Activated CD8-positive, alpha-beta memory T cell treated with anti-CD3 and anti-CD28 coated beads for 1 hour (primary cell): Measurements from ENCODE around the gene IL6R.
"Not testable (repeated sequence)": the region's sequence is repeated elsewhere in the genome, so short reads cannot be mapped to it uniquely, and the experiment has no call there.

Experiments used
- DNase-seq, 2 donors: peaks; one replicate each; pipeline ENCODE4 v3.0.0-alpha.2; 2020; ENCODE audit warnings: low read depth in 1 of 2; ENCODE audit errors: extremely low read depth in 1 of 2

The IL6R gene

DNA sequence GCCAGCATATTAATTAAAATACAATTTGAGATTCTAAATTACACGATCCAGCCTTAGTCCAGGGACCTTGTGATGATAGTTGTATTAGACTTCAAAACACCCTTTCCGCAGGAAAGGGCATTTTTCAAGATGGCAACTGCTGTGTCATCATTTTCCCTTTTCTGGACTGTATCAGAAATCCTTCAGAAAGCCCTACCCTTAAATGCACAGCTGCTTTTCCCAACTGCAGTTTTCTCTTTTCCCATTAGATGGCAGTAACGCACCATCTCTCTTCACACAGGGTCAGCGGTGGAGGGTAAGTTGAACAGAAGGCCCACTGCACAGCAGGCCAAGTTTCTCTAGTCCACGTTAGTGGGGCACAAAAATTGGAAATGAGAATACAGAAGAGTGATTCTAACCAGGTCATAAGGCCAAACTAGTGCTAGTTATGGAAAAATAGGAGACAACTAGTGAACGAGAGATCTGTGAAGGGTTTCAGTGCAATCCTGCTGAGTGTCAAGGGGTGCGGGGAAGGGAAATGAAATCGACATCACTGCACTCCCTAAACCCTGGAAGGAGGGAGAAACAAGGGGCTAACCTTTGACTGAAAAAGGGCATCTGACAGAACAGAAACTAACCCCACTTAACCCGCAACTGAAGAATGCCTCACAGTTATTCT is 74.8 kb downstream of the IL6R start:
- no peak for DNase-seq

- no peak for DNase-seq
These were observed 75.9 kb downstream of the IL6R start for GRCh38 chr1:154481053-154481452.

- no peak for DNase-seq
These were observed 79.0 kb downstream of the IL6R start for GRCh38 chr1:154483941-154484803.

DNA sequence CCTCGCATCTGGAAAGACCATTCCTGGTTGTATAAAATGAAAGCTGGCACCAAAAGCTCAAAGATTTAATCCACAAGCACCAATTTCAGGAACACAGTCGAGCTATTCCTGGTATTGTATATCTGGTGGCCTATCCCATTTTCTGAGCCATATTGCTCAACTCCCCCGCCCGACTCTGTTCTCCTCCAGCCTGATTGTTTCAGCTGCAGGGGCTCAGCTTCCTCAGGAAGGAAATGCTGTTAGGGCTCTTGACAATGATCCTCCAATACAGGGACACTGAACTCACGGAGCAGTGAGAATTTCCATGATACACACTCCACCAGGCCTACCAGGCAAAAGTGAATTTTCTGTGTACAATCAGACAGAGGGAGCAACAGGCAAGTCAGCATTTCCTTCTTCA is 80.0 kb downstream of the IL6R start:
- DNase-seq: no peak

GRCh38 chr1:154485910-154486496 is 80.9 kb downstream of the IL6R start:
- no peak for DNase-seq

DNA sequence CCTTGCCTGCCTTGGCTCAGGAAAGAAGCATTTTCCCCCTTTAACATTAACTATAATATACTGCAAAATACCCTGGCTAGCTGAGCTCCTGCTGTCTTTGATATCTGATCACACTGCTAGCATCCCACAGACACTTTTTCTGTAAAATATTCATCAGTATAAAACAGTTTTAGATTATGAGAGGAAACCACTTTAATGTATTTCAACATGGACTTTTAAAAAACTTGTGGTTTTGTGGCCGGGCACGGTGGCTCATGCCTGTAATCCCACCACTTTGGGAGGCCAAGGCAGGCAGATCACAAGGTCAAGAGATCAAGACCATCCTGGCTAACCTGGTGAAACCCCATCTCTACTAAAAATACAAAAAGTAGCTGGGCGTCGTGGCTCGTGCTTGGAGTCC is 81.6 kb downstream of the IL6R start:
- DNase-seq: not testable (repeated sequence)

DNA sequence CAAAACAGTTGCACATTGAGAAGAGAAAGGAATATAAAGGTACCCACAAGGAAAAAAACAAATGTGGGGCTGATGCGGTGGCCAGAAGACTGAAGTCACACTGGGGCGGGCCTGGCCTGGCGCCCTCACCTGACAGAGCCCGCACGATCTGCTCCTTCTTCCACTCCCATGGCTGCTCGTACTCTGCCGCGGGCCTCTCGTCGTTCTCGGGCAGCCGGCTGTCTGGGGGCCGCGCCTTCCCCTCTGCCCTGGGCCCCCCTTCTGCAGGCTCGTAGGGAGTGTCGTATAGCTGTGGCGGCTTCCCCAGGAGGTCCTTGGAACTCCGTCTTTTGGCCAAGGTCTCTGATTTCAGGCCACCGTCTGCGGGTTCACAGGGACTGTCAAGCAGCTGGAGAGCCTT is 83.8 kb downstream of the IL6R start:
- DNase-seq: no peak

DNA sequence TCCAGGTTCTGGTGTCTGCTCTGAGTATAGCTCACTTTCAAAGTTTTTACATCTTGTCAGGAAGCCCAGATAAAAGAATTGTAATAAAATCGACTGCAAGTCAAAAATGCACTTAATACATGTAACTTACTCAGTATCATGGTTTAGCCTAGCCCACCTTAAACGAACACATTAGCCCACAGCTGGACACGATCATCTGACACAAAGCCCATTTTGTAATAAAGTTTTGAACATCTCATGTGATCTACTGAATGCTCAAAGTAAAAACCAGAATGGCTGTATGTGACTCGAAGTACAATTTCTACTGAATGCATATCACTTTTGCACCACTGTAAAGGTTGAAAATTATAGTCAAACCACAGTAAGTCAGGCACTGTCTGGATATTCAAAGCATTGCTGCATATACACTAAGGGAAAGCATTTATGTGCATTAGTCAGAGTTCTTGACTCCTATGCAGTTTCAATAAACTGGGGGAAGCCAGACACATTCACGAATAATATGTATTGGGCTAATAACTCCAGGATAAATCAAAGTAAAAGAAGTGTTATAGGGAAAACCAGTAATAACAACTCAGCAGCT is 84.6 kb downstream of the IL6R start:
- DNase-seq: no peak

DNA sequence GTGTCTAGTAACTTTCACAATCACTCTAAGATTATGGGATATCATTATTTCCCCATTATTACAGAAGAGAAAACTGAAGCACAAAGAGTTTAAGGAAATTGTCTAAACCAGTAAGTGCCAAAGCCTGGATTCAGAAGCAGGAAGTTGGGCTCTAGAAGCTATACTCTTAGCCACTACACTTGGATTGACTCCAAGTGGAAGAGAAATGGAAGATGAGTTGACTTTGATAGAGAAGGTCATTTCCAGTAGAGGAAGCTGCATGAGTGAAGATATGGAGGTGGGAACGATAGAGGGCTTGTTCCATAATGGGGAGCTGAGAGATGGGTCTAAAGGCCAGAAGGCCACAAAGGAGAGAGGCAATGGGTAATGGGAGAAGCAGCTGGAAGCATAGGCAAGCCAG is 85.2 kb downstream of the IL6R start:
- DNase-seq: no peak

- DNase-seq: no peak
These were observed 87.0 kb downstream of the IL6R start for GRCh38 chr1:154492115-154492514.

DNA sequence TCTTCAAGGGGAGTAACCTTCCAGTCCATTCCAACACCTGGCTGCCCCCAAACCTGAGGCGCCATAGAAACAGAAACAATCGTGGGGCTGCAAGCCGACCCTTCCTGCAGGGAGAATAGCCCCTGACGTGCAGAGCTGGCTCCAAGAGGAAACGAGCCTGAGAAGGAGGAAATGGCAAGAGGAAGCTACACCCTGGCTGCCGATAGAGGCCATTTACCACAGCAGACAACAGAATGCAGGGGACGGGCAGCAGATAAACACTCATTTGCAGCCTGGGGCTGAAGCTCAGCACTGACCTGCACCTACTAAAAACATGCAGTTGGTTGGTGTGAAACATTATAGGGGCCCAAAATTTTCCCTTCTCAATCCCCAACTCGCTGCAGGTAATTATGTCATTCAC is 88.1 kb downstream of the IL6R start:
- DNase-seq: no peak

DNA sequence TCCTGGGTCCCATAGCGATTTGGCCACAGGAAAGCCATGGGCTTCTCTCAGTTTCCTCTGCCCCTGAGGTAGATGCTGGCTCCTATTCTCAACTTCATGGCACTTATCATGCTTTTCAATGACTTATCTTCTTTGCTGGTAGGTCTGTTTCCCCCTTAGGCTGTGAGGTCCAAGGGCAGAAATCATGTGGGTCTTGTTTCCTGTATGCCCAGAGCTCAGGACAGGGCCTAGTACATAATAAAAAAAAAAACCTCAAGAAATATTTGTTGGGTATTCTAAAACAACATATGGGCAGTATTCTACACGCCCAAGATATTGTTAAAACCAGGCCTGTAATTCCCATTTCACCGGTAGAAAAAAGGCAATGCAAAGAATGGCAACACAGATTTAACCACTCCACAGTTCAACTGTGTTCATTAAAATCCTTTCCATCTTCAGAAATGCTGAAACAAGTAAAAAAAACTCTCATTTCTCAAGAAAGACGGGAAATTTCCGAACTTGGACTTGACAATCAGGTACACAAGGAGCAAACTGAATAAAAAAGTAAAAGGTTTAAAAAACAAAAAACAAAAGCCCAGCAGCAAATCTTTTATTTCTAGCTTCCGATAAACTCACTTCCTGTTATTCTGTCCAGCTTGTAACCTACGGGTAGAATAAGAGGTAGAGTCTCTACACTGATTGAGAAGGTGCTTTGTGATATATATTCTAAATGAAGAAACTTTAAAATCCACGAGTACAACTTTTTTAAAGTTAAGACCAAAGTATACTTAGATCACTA is 90.5 kb downstream of the IL6R start:
- DNase-seq: no peak

DNA sequence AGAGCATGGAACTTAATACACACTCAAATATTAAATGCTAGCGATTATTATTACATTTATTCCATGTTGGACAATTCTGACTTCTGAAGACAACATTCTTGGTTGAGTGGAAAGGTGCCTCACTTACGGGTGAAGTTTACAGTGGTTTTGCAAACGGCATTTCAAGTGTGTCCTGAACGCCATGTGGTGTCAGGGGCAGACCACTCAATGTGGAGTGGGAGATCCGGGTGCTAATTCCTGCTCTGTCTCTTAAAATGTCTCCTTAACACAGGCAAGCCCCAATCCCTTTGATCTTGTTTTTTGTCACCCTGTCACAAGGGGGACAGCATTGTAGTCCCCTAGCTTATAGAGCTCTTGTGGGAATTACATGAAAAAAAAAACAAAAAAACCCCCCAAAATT is 91.2 kb downstream of the IL6R start:
- DNase-seq: no peak

DNA sequence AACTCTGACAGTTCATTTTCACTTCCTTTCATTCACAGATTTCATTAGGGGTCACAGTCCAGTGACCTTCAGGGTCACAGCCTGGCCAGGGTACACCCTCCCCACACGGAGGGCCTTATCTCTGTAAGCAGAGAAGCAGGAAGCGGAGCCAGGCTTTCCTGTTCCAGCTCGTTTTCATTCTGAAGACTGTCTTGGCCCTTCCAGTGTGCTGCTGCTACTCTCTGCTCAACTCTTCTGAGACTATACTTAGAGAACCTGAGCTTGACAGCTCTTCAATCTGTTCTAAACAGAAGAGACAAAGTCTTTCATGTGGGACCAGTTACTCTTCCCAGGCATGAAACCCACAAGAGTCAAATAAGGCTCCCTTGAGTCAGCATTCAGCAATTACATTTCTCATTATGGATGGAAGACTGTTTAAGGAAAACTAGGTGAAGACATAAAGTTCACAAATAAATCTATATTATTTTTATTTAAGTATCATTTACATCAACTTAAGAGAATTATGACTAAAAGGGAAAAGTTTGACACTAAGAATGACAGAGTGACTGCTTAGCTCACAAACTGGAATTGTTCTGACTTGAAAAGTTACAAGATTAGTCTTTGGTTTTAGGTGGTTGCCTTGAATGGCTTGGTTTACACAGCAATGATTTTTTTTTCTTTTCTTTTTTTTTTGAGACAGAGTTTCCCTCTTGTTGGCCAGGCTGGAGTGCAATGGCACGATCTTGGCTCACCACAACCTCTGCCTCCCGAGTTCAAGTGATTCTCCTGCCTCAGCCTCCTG is 92.1 kb downstream of the IL6R start:
- DNase-seq: no peak

DNA sequence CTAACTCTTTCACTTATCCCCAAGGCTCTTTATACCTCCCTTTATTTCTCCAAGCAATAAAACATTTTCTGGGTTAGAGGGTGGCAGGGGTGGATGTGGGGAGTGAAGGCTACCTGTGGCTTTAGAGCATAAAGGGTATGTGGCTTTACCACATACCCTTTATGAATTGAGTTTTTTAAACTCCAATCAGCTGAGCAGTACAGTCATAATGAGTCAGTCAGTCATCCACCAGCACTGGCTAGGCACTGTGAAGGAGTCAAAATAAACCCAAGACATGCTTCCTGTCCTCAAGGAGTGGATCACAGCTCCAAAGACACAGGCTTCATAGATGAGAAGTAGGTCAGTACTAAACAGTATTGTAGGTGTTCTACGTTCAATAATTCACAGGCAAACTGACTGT is 94.3 kb downstream of the IL6R start:
- no peak for DNase-seq

DNA sequence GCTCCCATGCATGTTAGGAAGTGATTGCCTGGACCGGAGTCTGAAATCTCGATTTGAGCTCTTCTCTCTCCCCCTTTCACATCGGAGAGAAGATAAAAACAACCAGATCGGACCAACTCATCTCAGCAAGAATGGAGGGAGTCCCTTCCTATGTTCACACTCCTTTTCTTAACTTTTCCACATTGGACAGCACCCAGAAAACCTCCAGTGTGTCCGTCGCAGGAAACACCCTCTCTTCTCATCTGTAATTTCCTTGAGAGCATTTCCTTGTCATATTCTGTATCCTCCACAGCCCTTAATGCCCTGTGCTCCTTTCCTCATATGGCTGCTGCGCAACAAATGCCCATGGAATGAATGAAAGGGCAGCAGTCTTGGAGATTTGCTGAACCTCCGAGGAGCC is 95.4 kb downstream of the IL6R start:
- DNase-seq: no peak

- DNase-seq: no peak
These were observed 96.4 kb downstream of the IL6R start for GRCh38 chr1:154501423-154502065.

DNA sequence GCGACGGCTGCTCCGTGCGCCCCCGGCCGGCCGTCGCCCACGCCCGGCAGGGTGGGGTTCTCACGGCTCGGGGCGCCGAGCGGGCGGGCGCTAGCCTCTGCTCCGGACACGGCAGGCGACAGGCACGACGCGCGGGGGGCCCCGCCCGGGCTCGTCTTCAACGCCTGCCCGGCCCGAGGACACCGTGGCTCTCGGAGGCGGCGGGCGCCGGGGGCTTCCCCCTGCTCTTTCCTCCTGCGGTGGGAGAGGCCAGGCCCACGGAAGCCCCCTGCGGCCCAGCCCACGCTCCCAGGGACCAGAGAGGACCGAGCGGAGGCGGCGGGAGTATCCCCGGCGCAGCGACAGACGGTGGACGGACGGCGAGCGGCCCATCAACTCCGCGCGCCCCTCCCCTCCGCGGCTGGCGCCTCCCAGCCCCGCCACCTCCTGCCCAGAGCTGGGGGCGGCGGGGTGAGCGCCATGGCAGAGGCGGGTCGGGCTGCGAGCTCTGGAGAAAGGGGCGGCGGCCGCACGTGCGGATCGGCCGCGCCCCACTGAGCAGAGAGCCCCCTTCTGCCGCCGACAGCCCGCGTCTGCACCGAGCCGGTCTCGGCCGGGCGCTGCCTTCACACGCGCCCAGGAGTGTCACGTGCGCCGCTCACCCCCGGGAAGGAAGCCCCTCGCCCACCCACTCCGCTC is 97.1 kb downstream of the IL6R start, which contains the start of the genes SHE and TDRD10:
SHE (minus strand) TSS at position 347 of the 678 bp plus-strand sequence. CDS start 386 bp downstream, outside the sequence.
TDRD10 (plus strand) TSS at position 154 of the 678 bp plus-strand sequence. CDS start 4,685 bp downstream, outside the sequence.
- DNase-seq: no peak

DNA sequence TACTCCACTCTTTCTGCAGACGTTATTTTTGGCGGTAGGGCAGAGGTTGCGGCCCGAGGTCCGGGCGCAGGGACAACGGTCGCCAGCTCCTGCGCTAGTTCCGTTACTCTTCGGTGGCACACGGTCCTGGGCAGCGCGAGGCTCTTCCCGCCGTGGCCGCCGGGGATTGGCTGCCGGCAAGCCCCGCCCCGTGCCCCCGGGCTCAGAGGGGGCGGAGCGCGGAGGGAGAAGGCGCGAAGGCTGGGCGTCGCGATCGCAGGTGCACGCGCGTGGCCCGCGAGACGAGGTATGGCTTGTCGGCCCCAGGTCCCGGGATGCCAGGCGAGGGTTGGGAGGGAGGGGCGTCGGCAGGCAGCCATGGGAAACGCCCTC is 97.6 kb downstream of the IL6R start:
- no peak for DNase-seq
